CD4-positive, alpha-beta memory T cell (primary cell): Measurements from ENCODE around the gene TCF23. TPM values are rescaled to one million over a fixed set of nuclear protein-coding genes. Genes with fewer than 3 reads are reported as not detected.

Experiments
- CTCF ChIA-PET: fragments of 350-600 bp; sonication (Branson Sonifier 250); formaldehyde crosslinking; loops from one replicate; lab custom pipeline; 2021; ENCODE audit warnings: inconsistent platforms; ENCODE audit not compliant: partially characterized antibody; lab: Charles Lee
- POLR2A ChIA-PET: fragments of 350-600 bp; sonication (Branson Sonifier 250); formaldehyde crosslinking; loops from one replicate; lab custom pipeline; 2021; ENCODE audit not compliant: partially characterized antibody; lab: Charles Lee
- DNase-seq, 5 donors: peaks; one replicate each; pipeline versions ENCODE4 v3.0.0 to v3.0.0-alpha.2; 2020 to 2022; ENCODE audit warnings: mixed read lengths in 1 of 5
- H3K27ac ChIP-seq: one replicate; pipeline ENCODE4 v1.7.0; 2013; ENCODE audit warnings: low read depth, low read length
- H3K27me3 ChIP-seq: 2 replicates; pipeline ENCODE4 v1.7.0; 2013; ENCODE audit warnings: mild to moderate bottlenecking, low read length, moderate library complexity; ENCODE audit not compliant: insufficient read depth
- H3K36me3 ChIP-seq: 2 replicates; pipeline ENCODE4 v1.7.0; 2013; ENCODE audit warnings: mild to moderate bottlenecking, low read length, moderate library complexity; ENCODE audit not compliant: insufficient read depth
- H3K4me1 ChIP-seq: 2 replicates; pipeline ENCODE4 v1.7.0; 2013; ENCODE audit warnings: mild to moderate bottlenecking, low read length, moderate library complexity; ENCODE audit not compliant: insufficient read depth
- H3K4me3 ChIP-seq, 2 donors: one replicate each; pipeline ENCODE4 v1.7.0; 2013; ENCODE audit warnings: low read length in 2 of 2, mild to moderate bottlenecking in 1 of 2
- H3K9me3 ChIP-seq, 2 donors: one replicate each; pipeline ENCODE4 v1.7.0; 2013; ENCODE audit warnings: low read length in 2 of 2, control low read depth in 1 of 2; ENCODE audit not compliant: control insufficient read depth in 1 of 2
- H3K27ac Mint-ChIP-seq, 7 donors: one replicate each; pipeline ENCODE4 v1.8.0; 2020 to 2021; ENCODE audit warnings: mixed read lengths in 7 of 7, mild to moderate bottlenecking in 6 of 7, inconsistent platforms in 3 of 7, moderate library complexity in 3 of 7
- H3K27me3 Mint-ChIP-seq, 2 donors: one replicate each; pipeline ENCODE4 v1.8.0; 2020 to 2021; ENCODE audit warnings: mixed read lengths in 2 of 2
- H3K36me3 Mint-ChIP-seq, 2 donors: one replicate each; pipeline ENCODE4 v1.8.0; 2020 to 2021; ENCODE audit warnings: mixed read lengths in 2 of 2, inconsistent platforms in 1 of 2, mild to moderate bottlenecking in 1 of 2
- H3K4me1 Mint-ChIP-seq, 4 donors: one replicate each; pipeline ENCODE4 v1.8.0; 2020 to 2021; ENCODE audit warnings: mixed read lengths in 4 of 4, mild to moderate bottlenecking in 1 of 4
- H3K4me3 Mint-ChIP-seq, 8 donors: one replicate each; pipeline ENCODE4 v1.8.0; 2020 to 2021; ENCODE audit warnings: mixed read lengths in 8 of 8, mild to moderate bottlenecking in 7 of 8, moderate library complexity in 6 of 8, inconsistent platforms in 3 of 8
- H3K9me3 Mint-ChIP-seq, 8 donors: one replicate each; pipeline ENCODE4 v1.8.0; 2020 to 2021; ENCODE audit warnings: mixed read lengths in 8 of 8, mild to moderate bottlenecking in 5 of 8, inconsistent platforms in 3 of 8, moderate library complexity in 1 of 8
- intact Hi-C: fragments of 100-400 bp; cut with micrococcal nuclease; formaldehyde crosslinking; loops from one replicate; pipeline ENCODE4 v1.15.1; 2023
- polyA plus RNA-seq, 2 donors: library from polyadenylated mRNA; unstranded; fragments of 300-500 nt; fragmentation: Illumina TruSeq; gene quantifications; one replicate each; pipeline ENCODE4 v1.2.3, GENCODE V29; 2021
- total RNA-seq, 2 experiments: library from RNA; stranded (reverse); gene quantifications; one replicate each; pipeline ENCODE4 v1.2.3, GENCODE V29; 2021

The TCF23 gene
- total and polyA plus RNA-seq, 4 experiments from 2014 or later = not detected

DNA sequence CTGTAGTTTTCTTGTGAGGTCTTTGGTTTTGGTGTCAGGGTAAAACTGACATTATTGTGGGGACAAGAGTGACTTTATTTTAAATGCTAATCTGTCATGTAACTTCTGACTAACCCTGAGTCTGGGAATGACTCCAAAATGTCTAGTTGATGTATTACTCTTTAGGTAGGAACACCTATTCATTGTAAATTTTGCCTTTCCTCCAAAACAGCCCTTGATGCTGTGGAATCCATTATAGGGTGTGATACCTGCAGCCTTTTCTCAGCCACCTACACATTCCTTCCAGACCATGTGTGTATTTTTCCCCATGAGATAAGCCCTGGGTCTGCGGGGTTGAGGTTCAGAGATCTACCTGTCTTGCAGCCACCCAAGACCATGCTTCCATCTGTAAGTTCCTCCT, 5.5 kb upstream of the TCF23 start:
- H3K4me1 Mint-ChIP-seq = no peaks in the 10 kb centered on the region
- peaks cover 3 to 4% of the 10 kb centered on the region in 2 donors for H3K27me3 Mint-ChIP-seq
- no peaks in the 10 kb centered on the region for H3K36me3 ChIP-seq
- no peak overlapping the region for H3K4me3 ChIP-seq
- H3K27me3 ChIP-seq = no peaks in the 10 kb centered on the region
- DNase-seq = no peak
- H3K4me1 ChIP-seq = no peaks in the 10 kb centered on the region
- peaks cover 0 to 8% (median 1%) of the 10 kb centered on the region in 8 donors for H3K9me3 Mint-ChIP-seq
- intact Hi-C loops = no loop called here
- H3K36me3 Mint-ChIP-seq = no peaks in the 10 kb centered on the region
- no peak overlapping the region for H3K27ac Mint-ChIP-seq
- ChIA-PET CTCF (no interaction called here), POLR2A (no interaction called here)
- no peak overlapping the region for H3K27ac ChIP-seq
- H3K4me3 Mint-ChIP-seq = no peak overlapping the region
- no peaks in the 10 kb centered on the region for H3K9me3 ChIP-seq

DNA sequence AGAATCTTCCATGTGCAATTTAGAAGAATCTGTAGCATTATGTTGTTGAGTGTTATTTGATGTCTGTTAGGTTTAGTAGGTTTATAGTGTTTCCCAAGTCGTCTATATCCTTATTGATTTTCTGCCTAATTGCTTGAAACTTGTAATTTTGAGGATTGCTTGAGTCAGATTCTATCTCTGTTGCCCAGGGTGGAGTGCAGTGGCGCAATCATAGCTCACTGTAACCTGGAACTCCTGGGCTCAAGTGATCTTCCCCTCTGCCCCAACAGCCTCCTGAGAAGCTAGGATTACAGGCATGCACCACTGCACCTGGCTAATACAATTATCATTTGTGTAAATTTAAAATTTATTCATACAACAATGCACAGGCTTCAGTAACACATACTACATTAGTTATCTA, 3.1 kb upstream of the TCF23 start:
- POLR2A ChIA-PET = no interaction called here
- no peak overlapping the region for H3K4me3 ChIP-seq
- no peaks in the 10 kb centered on the region for H3K4me1 ChIP-seq
- CTCF ChIA-PET = no interaction called here
- Mint-ChIP-seq H3K4me1 (no peaks in the 10 kb centered on the region), H3K36me3 (no peaks in the 10 kb centered on the region), H3K9me3 (peaks cover 0 to 8% (median 1%) of the 10 kb centered on the region in 8 donors), H3K27me3 (peaks cover 3 to 7% of the 10 kb centered on the region in 2 donors), H3K4me3 (no peak overlapping the region), H3K27ac (no peak overlapping the region)
- H3K27me3 ChIP-seq = no peaks in the 10 kb centered on the region
- no peaks in the 10 kb centered on the region for H3K9me3 ChIP-seq
- no peak overlapping the region for H3K27ac ChIP-seq
- H3K36me3 ChIP-seq = no peaks in the 10 kb centered on the region
- intact Hi-C loops = no loop called here
- no peak for DNase-seq

DNA sequence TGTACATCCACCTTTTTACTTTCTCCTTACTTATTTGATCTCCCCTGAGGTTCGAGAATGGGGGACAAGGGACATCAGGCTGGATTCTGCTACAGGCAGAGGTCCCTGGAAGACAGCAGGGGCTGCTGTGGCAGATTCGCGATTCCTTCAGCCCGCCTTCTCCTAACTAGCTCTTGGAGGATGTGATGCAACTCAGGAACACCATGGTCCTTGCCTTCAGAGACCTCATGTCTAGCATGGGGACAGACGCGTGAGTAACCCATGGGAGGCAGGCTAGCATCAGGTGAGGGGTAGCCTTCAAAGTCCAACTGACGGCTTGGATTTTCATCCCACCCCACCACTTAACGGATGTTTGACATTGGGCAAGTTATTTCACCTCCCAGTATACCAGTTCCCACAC, 869 bp upstream of the TCF23 start:
- H3K27me3 ChIP-seq = no peaks in the 10 kb centered on the region
- H3K9me3 ChIP-seq = no peaks in the 10 kb centered on the region
- peaks cover 3 to 9% of the 10 kb centered on the region in 2 donors for H3K27me3 Mint-ChIP-seq
- POLR2A ChIA-PET = no interaction called here
- CTCF ChIA-PET = no interaction called here
- H3K4me1 ChIP-seq = no peaks in the 10 kb centered on the region
- no peaks in the 10 kb centered on the region for H3K36me3 Mint-ChIP-seq
- intact Hi-C loops = no loop called here
- no peak overlapping the region for H3K27ac ChIP-seq
- no peak overlapping the region for H3K4me3 ChIP-seq
- peaks cover 0 to 4% (median 1%) of the 10 kb centered on the region in 8 donors for H3K9me3 Mint-ChIP-seq
- H3K4me1 Mint-ChIP-seq = no peaks in the 10 kb centered on the region
- no peaks in the 10 kb centered on the region for H3K36me3 ChIP-seq
- H3K27ac Mint-ChIP-seq = no peak overlapping the region
- H3K4me3 Mint-ChIP-seq = no peak overlapping the region
- DNase-seq = no peak

DNA sequence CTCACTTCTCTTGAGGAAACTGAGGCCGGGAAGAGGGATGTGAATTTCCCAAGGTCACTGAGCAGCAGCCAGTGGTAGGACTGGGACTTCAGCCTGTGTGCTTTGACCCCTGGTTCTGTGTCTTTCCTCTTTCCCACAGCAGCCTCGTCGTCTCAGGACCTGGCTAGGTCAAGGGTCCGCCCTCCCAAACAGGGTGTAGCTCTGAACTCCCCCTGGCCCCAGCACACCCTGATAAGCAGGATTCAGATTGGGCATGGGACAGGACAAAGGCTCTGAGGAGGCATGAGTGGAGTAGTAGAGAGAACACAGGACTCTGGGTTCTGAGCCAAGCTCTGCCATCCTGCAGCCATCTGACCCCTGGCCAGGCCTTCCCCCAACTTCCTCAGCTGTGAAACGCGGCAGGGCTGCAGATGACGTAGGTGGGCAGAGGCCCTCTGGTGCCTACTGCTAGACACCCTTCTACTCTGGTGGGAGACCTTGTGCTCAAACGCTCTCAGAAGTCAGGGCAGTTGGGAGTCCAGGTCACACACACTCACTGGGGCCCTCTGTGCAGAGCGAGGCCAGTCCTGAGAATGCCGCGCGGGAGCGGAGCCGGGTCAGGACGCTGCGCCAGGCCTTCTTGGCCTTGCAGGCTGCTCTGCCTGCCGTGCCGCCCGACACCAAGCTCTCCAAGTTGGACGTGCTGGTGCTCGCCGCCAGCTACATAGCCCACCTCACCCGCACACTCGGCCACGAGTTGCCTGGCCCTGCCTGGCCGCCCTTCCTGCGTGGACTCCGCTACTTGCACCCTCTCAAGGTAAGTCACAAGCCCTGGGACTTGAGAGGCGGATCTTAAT, 984 bp downstream of the TCF23 start:
- no peak overlapping the region for H3K27ac ChIP-seq
- no peaks in the 10 kb centered on the region for H3K27me3 ChIP-seq
- Mint-ChIP-seq H3K27me3 (peaks cover 3 to 8% of the 10 kb centered on the region in 2 donors), H3K4me3 (no peak overlapping the region), H3K27ac (no peak overlapping the region), H3K4me1 (no peaks in the 10 kb centered on the region), H3K9me3 (no peaks in the 10 kb centered on the region), H3K36me3 (no peaks in the 10 kb centered on the region)
- no peaks in the 10 kb centered on the region for H3K36me3 ChIP-seq
- POLR2A ChIA-PET = no interaction called here
- H3K4me3 ChIP-seq = no peak overlapping the region
- H3K9me3 ChIP-seq = no peaks in the 10 kb centered on the region
- CTCF ChIA-PET = no interaction called here
- intact Hi-C loops = no loop called here
- DNase-seq = no peak
- H3K4me1 ChIP-seq = no peaks in the 10 kb centered on the region

DNA sequence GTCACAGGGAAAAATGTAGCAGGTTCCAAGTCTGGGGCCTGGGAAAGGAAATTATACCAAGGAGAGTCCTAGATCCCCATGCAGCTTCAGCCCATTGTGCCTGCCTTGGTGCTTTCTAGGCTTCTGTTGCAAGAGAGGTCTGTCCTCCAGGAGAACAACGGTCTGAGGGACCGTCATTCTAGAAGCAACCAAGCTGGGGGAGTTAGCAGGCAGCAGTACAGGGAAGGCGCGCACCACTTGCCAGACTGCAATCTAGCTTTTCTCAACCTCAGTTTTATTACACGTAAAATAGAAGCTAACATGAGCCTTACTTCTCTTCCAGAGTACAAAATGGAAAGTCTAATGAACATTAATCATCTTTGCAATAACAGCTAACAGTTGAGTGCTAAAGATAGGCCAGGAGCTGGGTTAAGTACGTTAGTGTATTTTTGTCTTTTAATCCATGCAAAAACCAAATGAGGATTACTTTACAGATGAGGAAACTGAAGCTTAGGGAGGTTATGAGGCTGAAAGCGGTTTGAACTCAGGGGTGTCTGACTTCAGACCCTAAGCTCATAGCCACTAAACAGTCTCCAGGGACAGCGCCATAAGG, 1.9 kb downstream of the TCF23 start:
- CTCF ChIA-PET = interaction anchor here (0.9 to 1.4 kb wide), 2 partner anchors 10 to 19 kb away, joined by 3 to 6 read pairs; no protein-coding TSS in a partner anchor
- intact Hi-C loops = no loop called here
- no peaks in the 10 kb centered on the region for H3K9me3 ChIP-seq
- H3K36me3 ChIP-seq = no peaks in the 10 kb centered on the region
- H3K27ac Mint-ChIP-seq = no peak overlapping the region
- POLR2A ChIA-PET = no interaction called here
- no peaks in the 10 kb centered on the region for H3K27me3 ChIP-seq
- H3K4me1 ChIP-seq = no peaks in the 10 kb centered on the region
- no peak overlapping the region for H3K4me3 ChIP-seq
- H3K36me3 Mint-ChIP-seq = no peaks in the 10 kb centered on the region
- H3K9me3 Mint-ChIP-seq = no peaks in the 10 kb centered on the region
- no peak overlapping the region for H3K27ac ChIP-seq
- no peak overlapping the region for H3K4me3 Mint-ChIP-seq
- H3K27me3 Mint-ChIP-seq = peaks cover 3 to 8% of the 10 kb centered on the region in 2 donors
- H3K4me1 Mint-ChIP-seq = no peaks in the 10 kb centered on the region
- no peak for DNase-seq

DNA sequence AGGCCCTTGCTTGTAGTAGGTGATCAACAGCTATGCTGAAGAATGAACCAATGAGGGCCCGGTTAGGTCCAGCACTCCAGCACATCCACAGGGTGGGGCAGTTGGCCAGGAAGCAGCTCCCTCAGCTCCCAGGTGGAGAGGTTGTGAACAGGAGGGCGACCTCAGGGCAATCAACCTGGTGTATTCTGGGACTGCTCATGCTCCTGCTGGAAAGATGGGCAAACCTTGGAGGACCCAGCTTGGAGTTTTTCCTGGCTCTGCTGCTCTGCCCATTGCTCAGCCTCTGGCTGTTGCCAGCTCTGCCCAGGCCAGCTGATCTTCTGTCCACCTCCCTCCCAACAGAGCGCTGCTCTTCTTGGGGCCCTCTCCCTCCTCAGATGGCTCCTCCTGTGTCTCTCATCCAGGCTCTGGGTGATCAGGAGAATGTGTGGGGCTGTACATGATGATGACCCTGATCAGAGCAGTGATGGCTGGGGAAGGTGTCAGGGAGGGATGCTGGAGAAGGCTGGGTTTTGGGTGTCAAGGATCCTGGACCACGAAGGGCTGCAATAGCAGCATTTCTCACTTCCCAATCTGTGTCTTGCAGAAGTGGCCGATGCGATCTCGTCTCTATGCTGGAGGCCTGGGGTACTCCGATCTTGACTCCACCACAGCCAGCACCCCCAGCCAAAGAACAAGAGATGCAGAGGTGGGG, 3.4 kb downstream of the TCF23 start:
- Mint-ChIP-seq H3K4me1 (no peaks in the 10 kb centered on the region), H3K27ac (peak overlapping the region in 1 of 7 donors; percentile 19), H3K36me3 (no peaks in the 10 kb centered on the region), H3K9me3 (no peaks in the 10 kb centered on the region), H3K27me3 (peaks cover 2 to 8% of the 10 kb centered on the region in 2 donors), H3K4me3 (no peak overlapping the region)
- H3K9me3 ChIP-seq = no peaks in the 10 kb centered on the region
- no peak overlapping the region for H3K27ac ChIP-seq
- H3K27me3 ChIP-seq = no peaks in the 10 kb centered on the region
- POLR2A ChIA-PET = no interaction called here
- no peak for DNase-seq
- intact Hi-C loops = no loop called here
- no peak overlapping the region for H3K4me3 ChIP-seq
- H3K36me3 ChIP-seq = no peaks in the 10 kb centered on the region
- no peaks in the 10 kb centered on the region for H3K4me1 ChIP-seq
- CTCF ChIA-PET = interaction anchor here (0.9 to 1.4 kb wide), 3 partner anchors 8 to 150 kb away, joined by 3 read pairs; no protein-coding TSS in a partner anchor

DNA sequence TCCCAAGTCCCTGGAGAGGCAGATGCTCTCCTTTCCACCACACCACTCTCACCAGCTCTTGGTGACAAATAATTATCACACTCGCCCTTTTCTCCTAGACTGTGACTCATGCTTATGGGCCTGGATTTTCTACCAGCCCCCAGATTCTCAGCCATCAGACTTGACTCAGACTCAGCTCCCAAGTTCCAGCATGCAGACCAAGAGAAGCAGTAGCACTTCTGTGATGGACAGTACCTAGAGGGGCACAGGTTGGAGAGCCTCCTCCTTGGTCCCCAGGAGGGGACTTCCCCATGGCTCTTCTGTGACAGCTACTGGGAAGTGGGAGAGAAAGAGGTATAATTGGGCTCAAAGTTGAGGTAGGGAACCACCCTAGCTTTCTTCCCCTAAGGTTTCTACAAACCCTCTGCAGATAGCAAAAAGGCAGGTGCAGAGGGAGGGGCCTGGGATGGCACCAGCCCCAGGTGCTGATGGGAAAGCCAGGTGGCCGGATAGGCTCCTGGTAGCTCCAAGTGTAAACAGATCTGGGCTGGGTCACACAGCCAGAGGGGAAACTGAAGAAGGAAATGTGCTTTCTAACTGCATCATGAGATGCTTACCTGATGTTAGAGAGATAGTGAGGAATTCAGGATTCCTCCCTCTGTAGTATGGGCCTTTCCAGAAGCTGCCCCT, 4.1 kb downstream of the TCF23 start:
- peaks cover under 1 to 6% of the 10 kb centered on the region in 2 donors for H3K27me3 Mint-ChIP-seq
- H3K9me3 Mint-ChIP-seq = no peaks in the 10 kb centered on the region
- no peak overlapping the region for H3K4me3 Mint-ChIP-seq
- peak overlapping the region in 1 of 7 donors; percentile 19 for H3K27ac Mint-ChIP-seq
- DNase-seq = no peak
- H3K36me3 ChIP-seq = no peaks in the 10 kb centered on the region
- H3K4me3 ChIP-seq = no peak overlapping the region
- POLR2A ChIA-PET = no interaction called here
- no peaks in the 10 kb centered on the region for H3K4me1 Mint-ChIP-seq
- H3K4me1 ChIP-seq = no peaks in the 10 kb centered on the region
- intact Hi-C loops = no loop called here
- no peaks in the 10 kb centered on the region for H3K27me3 ChIP-seq
- no peaks in the 10 kb centered on the region for H3K9me3 ChIP-seq
- no peak overlapping the region for H3K27ac ChIP-seq
- CTCF ChIA-PET = interaction anchor here (1.4 kb wide), 1 partner anchor 19 kb away, joined by 3 read pairs; no protein-coding TSS in a partner anchor
- H3K36me3 Mint-ChIP-seq = no peaks in the 10 kb centered on the region
